PC-3 (cell line): ENCODE data around the gene EXOC4. TPM values are rescaled to one million over a fixed set of nuclear protein-coding genes. Genes with fewer than 3 reads are reported as not detected.

Experiments
- ATAC-seq: fragments of 200-7000 bp; cut with Tn5 transposase; 2 replicates; pipeline ENCODE4 v1.9.1; 2020; ENCODE audit warnings: mild to moderate bottlenecking, moderate library complexity
- BruUV-seq: library from RNA; stranded (reverse); fragments of 400-500 nt; replicated peaks from 2 replicates; lab custom pipeline; 2021; lab: Mats Ljungman, UMichigan
- CTCF ChIA-PET: fragments of 300-600 bp; sonication (Branson Sonifier 250); formaldehyde crosslinking; loops from one replicate; lab custom pipeline; 2022; ENCODE audit warnings: antibody characterized with exemption; lab: Charles Lee
- POLR2A ChIA-PET: fragments of 300-600 bp; sonication (Branson Sonifier 250); formaldehyde crosslinking; loops from one replicate; lab custom pipeline; 2022; ENCODE audit warnings: antibody characterized with exemption; ENCODE audit not compliant: unreplicated experiment; lab: Charles Lee
- DNase-seq: peaks from one replicate; pipeline ENCODE4 v3.0.0-alpha.2; 2015
- H2AFZ ChIP-seq: fragments of 300-600 bp; sonication (generic); 2 replicates; pipeline ENCODE4 v1.6.0; 2016; ENCODE audit warnings: antibody characterized with exemption, low read length
- H3F3A ChIP-seq: fragments of 300-600 bp; sonication (generic); one replicate; pipeline ENCODE4 v1.6.0; 2017; ENCODE audit warnings: antibody characterized with exemption, low read length, control low read depth, mild to moderate bottlenecking; ENCODE audit not compliant: unreplicated experiment
- H3K27ac ChIP-seq: fragments of 300-600 bp; sonication (generic); 2 replicates; pipeline ENCODE4 v1.5.1; 2016; ENCODE audit warnings: mild to moderate bottlenecking, low read length
- H3K27me3 ChIP-seq: fragments of 300-600 bp; sonication (generic); 2 replicates; pipeline ENCODE4 v1.6.1; 2016; ENCODE audit warnings: low read length, mixed read lengths
- H3K36me3 ChIP-seq: fragments of 300-600 bp; sonication (generic); 2 replicates; pipeline ENCODE4 v1.6.1; 2016; ENCODE audit warnings: low read depth, mixed run types, low read length, mixed read lengths
- H3K4me1 ChIP-seq: fragments of 300-600 bp; sonication (generic); 2 replicates; pipeline ENCODE4 v1.5.1; 2016; ENCODE audit warnings: low read length; ENCODE audit not compliant: insufficient read depth
- H3K4me2 ChIP-seq: fragments of 300-600 bp; sonication (generic); 2 replicates; pipeline ENCODE4 v1.6.0; 2016; ENCODE audit warnings: low read length
- H3K4me3 ChIP-seq: fragments of 300-600 bp; sonication (generic); 2 replicates; pipeline ENCODE4 v1.5.1; 2016; ENCODE audit warnings: mild to moderate bottlenecking, low read length, mixed read lengths
- H3K79me2 ChIP-seq: fragments of 300-600 bp; sonication (generic); 2 replicates; pipeline ENCODE4 v1.6.1; 2017; ENCODE audit warnings: low read length, mixed read lengths
- H3K9ac ChIP-seq: fragments of 300-600 bp; sonication (generic); 2 replicates; pipeline ENCODE4 v1.6.0; 2016; ENCODE audit warnings: mild to moderate bottlenecking, low read length
- H3K9me2 ChIP-seq: fragments of 300-600 bp; sonication (generic); replicated peaks from 2 replicates; pipeline ENCODE4 v1.6.1; 2016; ENCODE audit warnings: mixed run types, low read length, mixed read lengths
- H3K9me3 ChIP-seq: fragments of 300-600 bp; sonication (generic); 2 replicates; pipeline ENCODE4 v1.6.1; 2016; ENCODE audit warnings: low read length, mixed read lengths
- H4K20me1 ChIP-seq: fragments of 300-600 bp; sonication (generic); 2 replicates; pipeline ENCODE4 v1.6.1; 2016; ENCODE audit warnings: low read length, mixed read lengths
- CTCF ChIP-seq: fragments of 300-600 bp; sonication (generic); conservative IDR thresholded peaks from 2 replicates; pipeline ENCODE4 v1.5.1; 2017; ENCODE audit warnings: antibody characterized with exemption, low read depth, mild to moderate bottlenecking, low read length
- EZH2 ChIP-seq: fragments of 300-600 bp; sonication (generic); IDR thresholded peaks from one replicate; pipeline ENCODE4 v1.6.1; 2017; ENCODE audit warnings: antibody characterized with exemption, mild to moderate bottlenecking, low read length; ENCODE audit not compliant: unreplicated experiment
- EZH2phosphoT487 ChIP-seq: fragments of 300-600 bp; sonication (generic); IDR thresholded peaks from 2 replicates; pipeline ENCODE4 v1.6.1; 2018; ENCODE audit warnings: mild to moderate bottlenecking, antibody characterized with exemption, low read length, borderline replicate concordance
- intact Hi-C: fragments of 100-400 bp; cut with micrococcal nuclease; formaldehyde crosslinking; loops from 2 replicates; pipeline ENCODE4 v1.9.0; 2023
- total RNA-seq: library from RNA; depleted of rRNA; stranded (reverse); fragments of >200 nt; gene quantifications from 2 replicates; pipeline ENCODE4 v1.2.3, GENCODE V29; 2014

The EXOC4 gene
- total RNA-seq, 1 experiment from 2014 or later, result 43.5 TPM

- Histone ChIP-seq H3K4me2 (no peak overlapping the region), H4K20me1 (no peaks in the 10 kb centered on the region), H3K36me3 (no peaks in the 10 kb centered on the region), H3K79me2 (no peaks in the 10 kb centered on the region), H3K9me2 (no peaks in the 10 kb centered on the region), H3K9me3 (no peaks in the 10 kb centered on the region), H3K4me3 (no peak overlapping the region), H3F3A (no peaks in the 10 kb centered on the region), H3K9ac (no peak overlapping the region), H3K4me1 (no peaks in the 10 kb centered on the region), H3K27ac (no peak overlapping the region), H2AFZ (no peak overlapping the region), H3K27me3 (no peaks in the 10 kb centered on the region)
- intact Hi-C loops, result no loop called here
- ChIA-PET POLR2A (no interaction called here), CTCF (no interaction called here)
- BruUV-seq, result no TSS peak
- TF ChIP-seq EZH2, result no peak
- no peak for TF ChIP-seq EZH2phosphoT487
- TF ChIP-seq CTCF, result no peak
- DNase-seq (no peak), ATAC-seq (no peak)
Observed at GRCh38 chr7:133376514-133376913, 123.6 kb downstream of the EXOC4 start.

- CTCF ChIA-PET, result no interaction called here
- Histone ChIP-seq H3K4me3 (no peak overlapping the region), H3K4me1 (no peaks in the 10 kb centered on the region), H2AFZ (no peak overlapping the region), H4K20me1 (no peaks in the 10 kb centered on the region), H3K9me2 (no peaks in the 10 kb centered on the region), H3K36me3 (no peaks in the 10 kb centered on the region), H3K27me3 (no peaks in the 10 kb centered on the region), H3K9me3 (no peaks in the 10 kb centered on the region), H3K4me2 (no peak overlapping the region), H3K79me2 (no peaks in the 10 kb centered on the region), H3F3A (no peaks in the 10 kb centered on the region), H3K27ac (no peak overlapping the region), H3K9ac (no peak overlapping the region)
- POLR2A ChIA-PET, result no interaction called here
- no TSS peak for BruUV-seq
- ATAC-seq (no peak), DNase-seq (no peak)
- TF ChIP-seq CTCF, result no peak
- no peak for TF ChIP-seq EZH2
- no peak for TF ChIP-seq EZH2phosphoT487
- intact Hi-C loops, result no loop called here
Observed at GRCh38 chr7:133381965-133382364, 129.1 kb downstream of the EXOC4 start.

- H3K9ac ChIP-seq, result no peak overlapping the region
- H3K9me3 ChIP-seq, result no peaks in the 10 kb centered on the region
- no peaks in the 10 kb centered on the region for H3K79me2 ChIP-seq
- intact Hi-C loops, result no loop called here
- TF ChIP-seq CTCF, result no peak
- no peak for TF ChIP-seq EZH2phosphoT487
- TF ChIP-seq EZH2, result no peak
- H3K36me3 ChIP-seq, result no peaks in the 10 kb centered on the region
- ChIA-PET POLR2A (no interaction called here), CTCF (no interaction called here)
- H3K4me2 ChIP-seq, result no peak overlapping the region
- H3K9me2 ChIP-seq, result no peaks in the 10 kb centered on the region
- H3K27me3 ChIP-seq, result no peaks in the 10 kb centered on the region
- H3K27ac ChIP-seq, result no peak overlapping the region
- DNase-seq (no peak), ATAC-seq (no peak)
- H2AFZ ChIP-seq, result no peak overlapping the region
- no TSS peak for BruUV-seq
- H3K4me3 ChIP-seq, result no peak overlapping the region
- no peaks in the 10 kb centered on the region for H3K4me1 ChIP-seq
- H3F3A ChIP-seq, result no peaks in the 10 kb centered on the region
- H4K20me1 ChIP-seq, result no peaks in the 10 kb centered on the region
Observed at GRCh38 chr7:133382775-133383559, 130.1 kb downstream of the EXOC4 start.
